Measurements from ENCODE around the gene PCDH19.

PCDH19 gene

GRCh38 chrX:100411802-100412715 is 2.0 kb upstream of the PCDH19 start:
- no peak for TF ChIP-seq JUND (IDR thresholded peaks at IDR 0.05; ENCODE audit: low read depth)
- in situ Hi-C loops (cut with HindIII; ENCODE audit: low pct_unique_long_range_greater_than_20kb, low sequenced_read_pairs) = no loop called here
- no peak for DNase-seq (ENCODE audit: low read depth in 1 of 2, low spot score in 1 of 2)

GRCh38 chrX:100410901-100411801 is 1.1 kb upstream of the PCDH19 start:
- in situ Hi-C loops (cut with HindIII; ENCODE audit: low pct_unique_long_range_greater_than_20kb, low sequenced_read_pairs) = no loop called here

GRCh38 chrX:100408713-100409609 is 1.1 kb downstream of the PCDH19 start:
- no peak for DNase-seq (ENCODE audit: low read depth in 1 of 2, low spot score in 1 of 2)
- TF ChIP-seq JUND (IDR thresholded peaks at IDR 0.05; ENCODE audit: low read depth) = no peak
- in situ Hi-C loops (cut with HindIII; ENCODE audit: low pct_unique_long_range_greater_than_20kb, low sequenced_read_pairs) = no loop called here

More at GRCh38 chrX:100410901-100411801, 1.1 kb upstream of the PCDH19 start:
- DNase-seq (ENCODE audit: low read depth in 1 of 2, low spot score in 1 of 2) = no peak
- no peak for TF ChIP-seq JUND (IDR thresholded peaks at IDR 0.05; ENCODE audit: low read depth)

GRCh38 chrX:100407784-100408712 is 2.0 kb downstream of the PCDH19 start:
- in situ Hi-C loops (cut with HindIII; ENCODE audit: low pct_unique_long_range_greater_than_20kb, low sequenced_read_pairs) = no loop called here
- no peak for TF ChIP-seq JUND (IDR thresholded peaks at IDR 0.05; ENCODE audit: low read depth)
- DNase-seq (ENCODE audit: low read depth in 1 of 2, low spot score in 1 of 2) = no peak

- DNase-seq (ENCODE audit: low read depth in 1 of 2, low spot score in 1 of 2) = no peak
- no peak for TF ChIP-seq JUND (IDR thresholded peaks at IDR 0.05; ENCODE audit: low read depth)
- in situ Hi-C loops (cut with HindIII; ENCODE audit: low pct_unique_long_range_greater_than_20kb, low sequenced_read_pairs) = no loop called here
Measured at GRCh38 chrX:100407147-100407783, 2.8 kb downstream of the PCDH19 start.

- TF ChIP-seq JUND (IDR thresholded peaks at IDR 0.05; ENCODE audit: low read depth) = no peak
- in situ Hi-C loops (cut with HindIII; ENCODE audit: low pct_unique_long_range_greater_than_20kb, low sequenced_read_pairs) = no loop called here
- no peak for DNase-seq (ENCODE audit: low read depth in 1 of 2, low spot score in 1 of 2)
Measured at GRCh38 chrX:100405424-100405823, 4.6 kb downstream of the PCDH19 start.

- in situ Hi-C loops (cut with HindIII; ENCODE audit: low pct_unique_long_range_greater_than_20kb, low sequenced_read_pairs) = no loop called here
- DNase-seq (ENCODE audit: low read depth in 1 of 2, low spot score in 1 of 2) = no peak
- TF ChIP-seq JUND (IDR thresholded peaks at IDR 0.05; ENCODE audit: low read depth) = no peak
Measured at GRCh38 chrX:100404851-100405250, 5.2 kb downstream of the PCDH19 start.

GRCh38 chrX:100395781-100396180 is 14.3 kb downstream of the PCDH19 start:
- in situ Hi-C loops (cut with HindIII; ENCODE audit: low pct_unique_long_range_greater_than_20kb, low sequenced_read_pairs) = no loop called here
- DNase-seq (ENCODE audit: low read depth in 1 of 2, low spot score in 1 of 2) = no peak
- no peak for TF ChIP-seq JUND (IDR thresholded peaks at IDR 0.05; ENCODE audit: low read depth)

- no peak for TF ChIP-seq JUND (IDR thresholded peaks at IDR 0.05; ENCODE audit: low read depth)
- no peak for DNase-seq (ENCODE audit: low read depth in 1 of 2, low spot score in 1 of 2)
- in situ Hi-C loops (cut with HindIII; ENCODE audit: low pct_unique_long_range_greater_than_20kb, low sequenced_read_pairs) = no loop called here
Measured at GRCh38 chrX:100381619-100382018, 28.5 kb downstream of the PCDH19 start.

- TF ChIP-seq JUND (IDR thresholded peaks at IDR 0.05; ENCODE audit: low read depth) = no peak
- in situ Hi-C loops (cut with HindIII; ENCODE audit: low pct_unique_long_range_greater_than_20kb, low sequenced_read_pairs) = no loop called here
- peak in 1 of 2 experiments; percentile 39 for DNase-seq (ENCODE audit: low read depth in 1 of 2, low spot score in 1 of 2)
Measured at GRCh38 chrX:100379388-100379986, 30.6 kb downstream of the PCDH19 start.

Measured in T47D (cell line).